Parietal lobe (tissue), 1 donor: ENCODE results near the gene HTRA2. TPM values are rescaled to one million over a fixed set of nuclear protein-coding genes. Genes with fewer than 3 reads are reported as not detected.

Source experiments
- total RNA-seq: library from RNA; depleted of rRNA; stranded (reverse); fragments of >200 nt; gene quantifications from one replicate; pipeline ENCODE4 v1.2.3, GENCODE V29; 2014

Gene HTRA2
- total RNA-seq = 53.2 TPM

GRCh38 chr2:74529357-74530238, at the start of gene HTRA2, which contains the start of gene AUP1:
TSS of gene HTRA2 (plus strand) at chr2:74529933. CDS start at chr2:74530007, 74 bp downstream.
TSS of gene AUP1 (minus strand) at chr2:74529706. CDS start at chr2:74529629, 77 bp downstream.

GRCh38 chr2:74482801-74483674, 46.7 kb upstream of the HTRA2 start, which contains the start of the genes CCDC142 and TTC31:
TSS of gene CCDC142 (minus strand) at chr2:74482998. CDS start at chr2:74482837, 161 bp downstream.
TSS of gene TTC31 (plus strand) at chr2:74483081. CDS start at chr2:74483096, 15 bp downstream.

GRCh38 chr2:74499267-74499939, 30.3 kb upstream of the HTRA2 start, which contains the start of gene LBX2:
TSS of gene LBX2 (minus strand) at chr2:74499603. CDS start at chr2:74499537, 66 bp downstream.

GRCh38 chr2:74507145-74507925, 22.4 kb upstream of the HTRA2 start, which contains the start of gene PCGF1:
TSS of gene PCGF1 (minus strand) at chr2:74507695. CDS start at chr2:74507668, 27 bp downstream.

GRCh38 chr2:74514368-74515270, 15.1 kb upstream of the HTRA2 start, which contains the start of gene TLX2:
TSS of gene TLX2 (plus strand) at chr2:74514450. CDS start at chr2:74514807, 357 bp downstream.

GRCh38 chr2:74525717-74526648, 3.8 kb upstream of the HTRA2 start, which contains the start of gene DQX1:
TSS of gene DQX1 (minus strand) at chr2:74526231. CDS start at chr2:74525729, 502 bp downstream.

GRCh38 chr2:74553892-74554819, 24.4 kb downstream of the HTRA2 start, which contains the start of the genes DOK1 and LOXL3:
TSS of gene DOK1 (plus strand) at chr2:74554720. CDS start at chr2:74554755, 35 bp downstream.
TSS of gene LOXL3 (minus strand) at chr2:74553942. CDS start at chr2:74552634, 1,308 bp downstream.

Other genes starting within 250 kb of the HTRA2 start
- 13.8 TPM for gene SLC4A5, start 186.5 kb upstream of the HTRA2 start, total RNA-seq
- 142 TPM for gene DCTN1, start 149.6 kb upstream of the HTRA2 start, total RNA-seq
- gene C2orf81, start 108.3 kb upstream of the HTRA2 start, total RNA-seq = 1.6 TPM
- 38.2 TPM for gene WDR54, start 108.2 kb upstream of the HTRA2 start, total RNA-seq
- 5.0 TPM for gene RTKN, start 88.0 kb upstream of the HTRA2 start, total RNA-seq
- gene INO80B, start 74.8 kb upstream of the HTRA2 start, total RNA-seq = 14.4 TPM
- 25.7 TPM for gene WBP1, start 71.5 kb upstream of the HTRA2 start, total RNA-seq
- gene MOGS, start 64.6 kb upstream of the HTRA2 start, total RNA-seq = 26.9 TPM
- gene MRPL53, start 57.3 kb upstream of the HTRA2 start, total RNA-seq = 17.8 TPM
- gene CCDC142, start 46.9 kb upstream of the HTRA2 start, total RNA-seq = 76.4 TPM
- 23.8 TPM for gene TTC31, start 46.9 kb upstream of the HTRA2 start, total RNA-seq
- gene LBX2, start 30.3 kb upstream of the HTRA2 start, total RNA-seq = not detected
- 6.6 TPM for gene PCGF1, start 22.2 kb upstream of the HTRA2 start, total RNA-seq
- gene TLX2, start 15.5 kb upstream of the HTRA2 start, total RNA-seq = not detected
- not detected for gene DQX1, start 3.7 kb upstream of the HTRA2 start, total RNA-seq
- gene AUP1, start 227 bp upstream of the HTRA2 start, total RNA-seq = 51.3 TPM
- 19.4 TPM for gene LOXL3, start 24.0 kb downstream of the HTRA2 start, total RNA-seq
- 3.8 TPM for gene DOK1, start 24.8 kb downstream of the HTRA2 start, total RNA-seq
- not detected for gene M1AP, start 118.4 kb downstream of the HTRA2 start, total RNA-seq
- 20.7 TPM for gene SEMA4F, start 124.3 kb downstream of the HTRA2 start, total RNA-seq